Measurements from ENCODE around the gene PRPF19.

GRCh38 chr11:60932605-60933356 lies 26.4 kb upstream of the PRPF19 start:
- no peak for TF ChIP-seq POLR2AphosphoS5 (IDR thresholded peaks at IDR 0.05; ENCODE audit: low read depth, low read length)
- no peak for TF ChIP-seq CHD7 (IDR thresholded peaks at IDR 0.05; ENCODE audit: insufficient replicate concordance, low read length)
- TF ChIP-seq SUZ12 (IDR thresholded peaks at IDR 0.05; ENCODE audit: low read length) = no peak
